Measurements from ENCODE around the gene OR2T33. TPM values are rescaled to one million over a fixed set of nuclear protein-coding genes. Genes with fewer than 3 reads are reported as not detected.
"Not testable (repeated sequence)": the region's sequence is repeated elsewhere in the genome, so short reads cannot be mapped to it uniquely, and the experiment has no call there.

OR2T33 gene
- total RNA-seq: not detected in 2 replicates
- long read RNA-seq: 0 reads

- DNase-seq (ENCODE audit: low spot score, unreplicated experiment): no peak
- no peak for TF ChIP-seq CTCF (IDR thresholded peaks at IDR 0.05; ENCODE audit: unreplicated experiment)
- Mint-ChIP-seq H3K27me3 (no peaks in the 10 kb centered on the region), H3K4me1 (ENCODE audit: low read depth) (no peaks in the 10 kb centered on the region), H3K9me3 (ENCODE audit: low read depth) (peaks cover 62% of the 10 kb centered on the region), H3K27ac (no peak within 1 kb of the TSS), H3K36me3 (ENCODE audit: insufficient read depth) (peaks cover 2% of the 10 kb centered on the region), H3K4me3 (ENCODE audit: low read depth) (no peak within 1 kb of the TSS)
These were observed at the start of gene OR2T33 for GRCh38 chr1:248277876-248278275. Gene OR2T33, minus strand, starts transcription at chr1:248277976. Its CDS starts 4,162 bp downstream, at chr1:248273814.

GRCh38 chr1:248324468-248324867 lies 46.7 kb upstream of the OR2T33 start, which contains the start of gene OR2M7:
Gene OR2M7, minus strand, starts transcription at chr1:248324568. Its CDS starts 0 bp downstream, at chr1:248324568.
- Mint-ChIP-seq H3K36me3 (ENCODE audit: insufficient read depth) (no peaks in the 10 kb centered on the region), H3K4me3 (ENCODE audit: low read depth) (no peak within 1 kb of the TSS), H3K4me1 (ENCODE audit: low read depth) (no peaks in the 10 kb centered on the region), H3K9me3 (ENCODE audit: low read depth) (peaks cover 68% of the 10 kb centered on the region), H3K27me3 (no peaks in the 10 kb centered on the region), H3K27ac (no peak within 1 kb of the TSS)
- TF ChIP-seq CTCF (IDR thresholded peaks at IDR 0.05; ENCODE audit: unreplicated experiment): no peak
- DNase-seq (ENCODE audit: low spot score, unreplicated experiment): no peak

- H3K4me1 Mint-ChIP-seq (ENCODE audit: low read depth): no peaks in the 10 kb centered on the region
- peaks cover 4% of the 10 kb centered on the region for H3K36me3 Mint-ChIP-seq (ENCODE audit: insufficient read depth)
- H3K9me3 Mint-ChIP-seq (ENCODE audit: low read depth): peaks cover 79% of the 10 kb centered on the region
- TF ChIP-seq CTCF (IDR thresholded peaks at IDR 0.05; ENCODE audit: unreplicated experiment): no peak
- H3K27me3 Mint-ChIP-seq: no peaks in the 10 kb centered on the region
- H3K27ac Mint-ChIP-seq: no peak overlapping the region
- no peak overlapping the region for H3K4me3 Mint-ChIP-seq (ENCODE audit: low read depth)
- DNase-seq (ENCODE audit: low spot score, unreplicated experiment): no peak
These were observed 39.0 kb upstream of the OR2T33 start for GRCh38 chr1:248316796-248317195.

GRCh38 chr1:248306740-248307139 lies 29.0 kb upstream of the OR2T33 start:
- not testable (repeated sequence) for H3K4me1 Mint-ChIP-seq (ENCODE audit: low read depth); H3K27ac Mint-ChIP-seq; H3K36me3 Mint-ChIP-seq (ENCODE audit: insufficient read depth); H3K27me3 Mint-ChIP-seq; DNase-seq (ENCODE audit: low spot score, unreplicated experiment); H3K4me3 Mint-ChIP-seq (ENCODE audit: low read depth)
- H3K9me3 Mint-ChIP-seq (ENCODE audit: low read depth): peaks cover 61% of the 10 kb centered on the region

- DNase-seq (ENCODE audit: low spot score, unreplicated experiment): no peak
- no peak for TF ChIP-seq CTCF (IDR thresholded peaks at IDR 0.05; ENCODE audit: unreplicated experiment)
- no peak overlapping the region for H3K4me3 Mint-ChIP-seq (ENCODE audit: low read depth)
- H3K9me3 Mint-ChIP-seq (ENCODE audit: low read depth): peaks cover 60% of the 10 kb centered on the region
- no peaks in the 10 kb centered on the region for H3K4me1 Mint-ChIP-seq (ENCODE audit: low read depth)
- no peaks in the 10 kb centered on the region for H3K36me3 Mint-ChIP-seq (ENCODE audit: insufficient read depth)
- no peak overlapping the region for H3K27ac Mint-ChIP-seq
- H3K27me3 Mint-ChIP-seq: no peaks in the 10 kb centered on the region
These were observed 28.3 kb upstream of the OR2T33 start for GRCh38 chr1:248306103-248306502.

- H3K4me1 Mint-ChIP-seq (ENCODE audit: low read depth); H3K27ac Mint-ChIP-seq; H3K36me3 Mint-ChIP-seq (ENCODE audit: insufficient read depth); H3K4me3 Mint-ChIP-seq (ENCODE audit: low read depth); H3K27me3 Mint-ChIP-seq; DNase-seq (ENCODE audit: low spot score, unreplicated experiment): not testable (repeated sequence)
- H3K9me3 Mint-ChIP-seq (ENCODE audit: low read depth): peaks cover 60% of the 10 kb centered on the region
These were observed 27.9 kb upstream of the OR2T33 start for GRCh38 chr1:248305672-248306071.
